Stimulated activated CD8-positive, alpha-beta memory T cell treated with anti-CD3 and anti-CD28 coated beads, Interleukin-12 subunit alpha, Interleukin-12 subunit beta, amount 100 ng/mL, for 24 hours (primary cell): Measurements from ENCODE around the gene RAD21L1.
"Not testable (repeated sequence)": the region's sequence is repeated elsewhere in the genome, so short reads cannot be mapped to it uniquely, and the experiment has no call there.

Experiments
- DNase-seq: peaks from one replicate; pipeline ENCODE4 v3.0.0-alpha.2; 2020; ENCODE audit errors: extremely low read depth

RAD21L1 gene

GRCh38 chr20:1199212-1199873, 26.5 kb upstream of the RAD21L1 start:
- DNase-seq, result no peak

GRCh38 chr20:1199964-1200363, 25.9 kb upstream of the RAD21L1 start:
- DNase-seq, result no peak

- no peak for DNase-seq
These were observed 22.9 kb upstream of the RAD21L1 start, which contains the start of gene C20orf202 for GRCh38 chr20:1202762-1203504. C20orf202 (plus strand) TSS chr20:1203454; CDS start chr20:1203586, 132 bp downstream.

GRCh38 chr20:1203630-1204029, 22.2 kb upstream of the RAD21L1 start:
- DNase-seq, result no peak

- DNase-seq, result no peak
These were observed 21.7 kb upstream of the RAD21L1 start for GRCh38 chr20:1204113-1204512.

GRCh38 chr20:1204576-1204975, 21.3 kb upstream of the RAD21L1 start:
- DNase-seq, result no peak

- no peak for DNase-seq
These were observed 20.0 kb upstream of the RAD21L1 start for GRCh38 chr20:1205802-1206201.

GRCh38 chr20:1206366-1207148, 19.3 kb upstream of the RAD21L1 start:
- DNase-seq, result no peak

GRCh38 chr20:1207293-1207878, 18.5 kb upstream of the RAD21L1 start:
- no peak for DNase-seq

GRCh38 chr20:1209447-1210387, 16.1 kb upstream of the RAD21L1 start:
- DNase-seq, result no peak

- DNase-seq, result no peak
These were observed 15.3 kb upstream of the RAD21L1 start for GRCh38 chr20:1210501-1210900.

GRCh38 chr20:1212023-1212422, 13.8 kb upstream of the RAD21L1 start:
- no peak for DNase-seq

GRCh38 chr20:1212607-1213396, 13.0 kb upstream of the RAD21L1 start:
- peak; percentile 38 for DNase-seq

GRCh38 chr20:1214838-1215261, 11.0 kb upstream of the RAD21L1 start:
- no peak for DNase-seq

GRCh38 chr20:1215386-1216170, 10.3 kb upstream of the RAD21L1 start:
- DNase-seq, result no peak

- not testable (repeated sequence) for DNase-seq
These were observed 9.1 kb upstream of the RAD21L1 start for GRCh38 chr20:1216527-1217427.

- DNase-seq, result not testable (repeated sequence)
These were observed 3.1 kb upstream of the RAD21L1 start for GRCh38 chr20:1222750-1223149.

- no peak for DNase-seq
These were observed 1.5 kb upstream of the RAD21L1 start for GRCh38 chr20:1224205-1224890.
